GM12891 (cell line): Measurements from ENCODE around the gene PPP4R1.
"Not testable (repeated sequence)": the region's sequence is repeated elsewhere in the genome, so short reads cannot be mapped to it uniquely, and the experiment has no call there.

ENCODE experiments used
- DNase-seq: peaks from one replicate; pipeline ENCODE4 v3.0.0; 2011; ENCODE audit warnings: low spot score; ENCODE audit not compliant: insufficient read length
- FAIRE-seq: peaks from 2 replicates; lab custom pipeline; 2011; peaks lifted over from hg19 to GRCh38; lab: Jason Lieb, UNC
- PAX5 ChIP-seq: IDR thresholded peaks from 2 replicates; pipeline ENCODE4 v1.6.1; 2011; ENCODE audit warnings: low read length, moderate library complexity, mild to moderate bottlenecking; ENCODE audit not compliant: insufficient read depth, severe bottlenecking
- POLR2A ChIP-seq: IDR thresholded peaks from 2 replicates; pipeline ENCODE4 v1.6.1; 2011; ENCODE audit warnings: low read depth, low read length, control low read depth
- POLR2AphosphoS5 ChIP-seq: IDR thresholded peaks from 2 replicates; pipeline ENCODE4 v1.6.1; 2011; ENCODE audit warnings: low read depth, low read length, control low read depth
- POU2F2 ChIP-seq: IDR thresholded peaks from 2 replicates; pipeline ENCODE4 v1.6.1; 2011; ENCODE audit warnings: low read depth, mild to moderate bottlenecking, control low read depth, low read length, moderate library complexity
- SPI1 ChIP-seq: IDR thresholded peaks from 2 replicates; pipeline ENCODE4 v1.6.1; 2011; ENCODE audit warnings: low read depth, low read length, control low read depth
- TAF1 ChIP-seq: IDR thresholded peaks from 2 replicates; pipeline ENCODE4 v1.6.1; 2011; ENCODE audit warnings: low read depth, low read length, control low read depth

PPP4R1 gene

GRCh38 chr18:9648431-9649163, 34.2 kb upstream of the PPP4R1 start:
- no peak for DNase-seq
- no peak for TF ChIP-seq PAX5
- no peak for TF ChIP-seq POLR2AphosphoS5
- no peak for TF ChIP-seq TAF1
- no peak for TF ChIP-seq POU2F2
- TF ChIP-seq POLR2A: no peak
- no peak for TF ChIP-seq SPI1
- FAIRE-seq: no peak

- FAIRE-seq (no peak), DNase-seq (no peak)
- TF ChIP-seq POLR2AphosphoS5: no peak
- no peak for TF ChIP-seq POU2F2
- no peak for TF ChIP-seq PAX5
- no peak for TF ChIP-seq SPI1
- TF ChIP-seq POLR2A: no peak
- no peak for TF ChIP-seq TAF1
Measured at GRCh38 chr18:9647496-9648323, 33.4 kb upstream of the PPP4R1 start.

GRCh38 chr18:9643549-9643948, 29.2 kb upstream of the PPP4R1 start:
- FAIRE-seq (no peak), DNase-seq (no peak)
- TF ChIP-seq PAX5 (no peak), POLR2AphosphoS5 (no peak), TAF1 (no peak), POU2F2 (no peak), SPI1 (no peak), POLR2A (no peak)

GRCh38 chr18:9642799-9643462, 28.6 kb upstream of the PPP4R1 start:
- DNase-seq: no peak
- TF ChIP-seq POLR2AphosphoS5 (no peak), POLR2A (no peak), POU2F2 (no peak), PAX5 (no peak), TAF1 (no peak), SPI1 (no peak)
- FAIRE-seq: no peak

GRCh38 chr18:9641081-9641480, 26.7 kb upstream of the PPP4R1 start:
- not testable (repeated sequence) for FAIRE-seq, DNase-seq

- DNase-seq (no peak), FAIRE-seq (no peak)
- TF ChIP-seq POLR2A (no peak), PAX5 (no peak), POU2F2 (no peak), POLR2AphosphoS5 (no peak), TAF1 (no peak), SPI1 (no peak)
Measured at GRCh38 chr18:9638886-9639285, 24.5 kb upstream of the PPP4R1 start.

GRCh38 chr18:9637036-9637767, 22.8 kb upstream of the PPP4R1 start:
- no peak for FAIRE-seq
- no peak for DNase-seq

GRCh38 chr18:9634856-9635255, 20.5 kb upstream of the PPP4R1 start:
- FAIRE-seq (no peak), DNase-seq (no peak)
- TF ChIP-seq POLR2A: no peak
- no peak for TF ChIP-seq POLR2AphosphoS5
- TF ChIP-seq SPI1: no peak
- no peak for TF ChIP-seq TAF1
- TF ChIP-seq POU2F2: no peak
- TF ChIP-seq PAX5: no peak

More at GRCh38 chr18:9637036-9637767, 22.8 kb upstream of the PPP4R1 start:
- TF ChIP-seq SPI1: no peak
- no peak for TF ChIP-seq POU2F2
- no peak for TF ChIP-seq TAF1

- DNase-seq (no peak), FAIRE-seq (no peak)
- TF ChIP-seq POLR2A (no peak), POLR2AphosphoS5 (no peak), SPI1 (no peak), PAX5 (no peak), POU2F2 (no peak), TAF1 (no peak)
Measured at GRCh38 chr18:9631814-9632496, 17.6 kb upstream of the PPP4R1 start.
